ENCODE results near the gene PDHA2. TPM values are rescaled to one million over a fixed set of nuclear protein-coding genes. Genes with fewer than 3 reads are reported as not detected.

PDHA2 gene
- polyA plus RNA-seq, 1 donor (not counting 4 experiments of a cell fraction or from before 2014, with no cell fraction given), result not detected

GRCh38 chr4:95825546-95825945 lies 14.3 kb upstream of the PDHA2 start:
- Histone ChIP-seq H3K4me3 (ENCODE audit: control insufficient read depth in 2 of 3, extremely low read depth in 1 of 3, insufficient read depth in 2 of 3, low read depth in 1 of 3, low read length in 3 of 3) (no peak overlapping the region), H3K27ac (ENCODE audit: control insufficient read depth, insufficient read depth, low read length) (no peak overlapping the region), H3K4me1 (ENCODE audit: control insufficient read depth, extremely low read depth, insufficient read depth, low read length) (no peaks in the 10 kb centered on the region), H3K4me2 (ENCODE audit: control insufficient read depth, extremely low read depth, insufficient read depth, low read depth, low read length) (no peak overlapping the region), H3K9ac (ENCODE audit: control insufficient read depth, extremely low read depth, insufficient read depth, low read length) (no peak overlapping the region), H2AFZ (ENCODE audit: control insufficient read depth, low read length) (no peak overlapping the region), H3K36me3 (ENCODE audit: control insufficient read depth in 2 of 2, extremely low read depth in 1 of 2, insufficient read depth in 2 of 2, low read length in 2 of 2) (no peaks in the 10 kb centered on the region), H4K20me1 (ENCODE audit: control insufficient read depth, extremely low read depth, insufficient read depth, low read length) (no peaks in the 10 kb centered on the region), H3K27me3 (ENCODE audit: control insufficient read depth, extremely low read depth, insufficient read depth, low read length) (no peaks in the 10 kb centered on the region), H3K9me3 (ENCODE audit: control insufficient read depth, low read depth, low read length) (no peaks in the 10 kb centered on the region), H3K79me2 (ENCODE audit: control insufficient read depth, insufficient read depth, low read length) (no peaks in the 10 kb centered on the region), H3K9me1 (ENCODE audit: control insufficient read depth, extremely low read depth, insufficient read depth, low read length) (no peaks in the 10 kb centered on the region)
- FAIRE-seq (no peak), DNase-seq (ENCODE audit: low read depth, low spot score) (no peak)
- dilution Hi-C loops (cut with MboI; ENCODE audit: extremely low pct_ligation_motif_present, low sequenced_read_pairs), result no loop called here
- no peak for TF ChIP-seq EZH2 (IDR thresholded peaks at IDR 0.05; ENCODE audit: low read length)
- TF ChIP-seq CTCF (optimal IDR thresholded peaks at IDR 0.05 in 1 of 3, IDR thresholded peaks at IDR 0.05 in 1 of 3, conservative IDR thresholded peaks at IDR 0.05 in 1 of 3; ENCODE audit: extremely low read depth in 1 of 3, insufficient read depth in 2 of 3, low read length in 3 of 3), result no peak

- Histone ChIP-seq H3K9me1 (ENCODE audit: control insufficient read depth, extremely low read depth, insufficient read depth, low read length) (no peaks in the 10 kb centered on the region), H3K27ac (ENCODE audit: control insufficient read depth, insufficient read depth, low read length) (no peak overlapping the region), H3K36me3 (ENCODE audit: control insufficient read depth in 2 of 2, extremely low read depth in 1 of 2, insufficient read depth in 2 of 2, low read length in 2 of 2) (no peaks in the 10 kb centered on the region), H3K4me2 (ENCODE audit: control insufficient read depth, extremely low read depth, insufficient read depth, low read depth, low read length) (no peak overlapping the region), H3K4me1 (ENCODE audit: control insufficient read depth, extremely low read depth, insufficient read depth, low read length) (no peaks in the 10 kb centered on the region), H3K4me3 (ENCODE audit: control insufficient read depth in 2 of 3, extremely low read depth in 1 of 3, insufficient read depth in 2 of 3, low read depth in 1 of 3, low read length in 3 of 3) (no peak overlapping the region), H4K20me1 (ENCODE audit: control insufficient read depth, extremely low read depth, insufficient read depth, low read length) (no peaks in the 10 kb centered on the region), H3K9ac (ENCODE audit: control insufficient read depth, extremely low read depth, insufficient read depth, low read length) (no peak overlapping the region), H3K27me3 (ENCODE audit: control insufficient read depth, extremely low read depth, insufficient read depth, low read length) (no peaks in the 10 kb centered on the region), H2AFZ (ENCODE audit: control insufficient read depth, low read length) (no peak overlapping the region), H3K9me3 (ENCODE audit: control insufficient read depth, low read depth, low read length) (no peaks in the 10 kb centered on the region), H3K79me2 (ENCODE audit: control insufficient read depth, insufficient read depth, low read length) (no peaks in the 10 kb centered on the region)
- dilution Hi-C loops (cut with MboI; ENCODE audit: extremely low pct_ligation_motif_present, low sequenced_read_pairs), result no loop called here
- FAIRE-seq, result no peak
- DNase-seq (ENCODE audit: low read depth, low spot score), result no peak
- no peak for TF ChIP-seq EZH2 (IDR thresholded peaks at IDR 0.05; ENCODE audit: low read length)
- no peak for TF ChIP-seq CTCF (optimal IDR thresholded peaks at IDR 0.05 in 1 of 3, IDR thresholded peaks at IDR 0.05 in 1 of 3, conservative IDR thresholded peaks at IDR 0.05 in 1 of 3; ENCODE audit: extremely low read depth in 1 of 3, insufficient read depth in 2 of 3, low read length in 3 of 3)
These were observed 9.2 kb upstream of the PDHA2 start for GRCh38 chr4:95830651-95831050.
